Measurements from ENCODE around the gene ACTBL2. TPM values are rescaled to one million over a fixed set of nuclear protein-coding genes. Genes with fewer than 3 reads are reported as not detected.

The ACTBL2 gene
- total and polyA plus RNA-seq, 2 of the 13 experiments (the other 11 are each of a cell fraction or from before 2014, with no cell fraction given), result not detected

GRCh38 chr5:57434227-57434640, 48.4 kb downstream of the ACTBL2 start:
- Histone ChIP-seq H3K9me3 (ENCODE audit: low read length) (no peaks in the 10 kb centered on the region), H4K20me1 (ENCODE audit: insufficient read depth, low read length) (no peaks in the 10 kb centered on the region), H3K27me3 (ENCODE audit: control insufficient read depth in 1 of 2, insufficient read depth in 2 of 2, low read length in 2 of 2) (0 out of 5 replicates have a peak, but pooled peaks cover 0 to 3% of the 10 kb centered on the region in 2 experiments), H2AFZ (ENCODE audit: low read length) (no peak overlapping the region), H3K4me2 (ENCODE audit: low read depth, low read length) (no peak overlapping the region), H3K79me2 (ENCODE audit: insufficient read depth, low read length) (no peaks in the 10 kb centered on the region), H3K27ac (ENCODE audit: extremely low read length, insufficient read depth, low read length) (no peak overlapping the region), H3K36me3 (replicated peaks in 1 of 2; ENCODE audit: control insufficient read depth in 1 of 2, insufficient read depth in 2 of 2, low read length in 2 of 2) (no peaks in the 10 kb centered on the region), H3K4me3 (replicated peaks in 1 of 3; ENCODE audit: insufficient read depth in 1 of 3, low read depth in 2 of 3, low read length in 3 of 3) (no peak overlapping the region), H3K9ac (ENCODE audit: insufficient read depth, low read depth, low read length) (no peak overlapping the region), H3K4me1 (ENCODE audit: insufficient read depth, low read length) (no peaks in the 10 kb centered on the region)
- ATAC-seq, result no peak
- no peak for FAIRE-seq
- DNase-seq (ENCODE audit: low spot score), result no peak
- no TSS peak for BruUV-seq (replicated peaks)
- intact Hi-C loops (cut with micrococcal nuclease; ENCODE audit: unreplicated experiment) (no loop called here), in situ Hi-C loops (cut with HindIII; ENCODE audit: extremely low pct_ligation_motif_present, low pct_unique_long_range_greater_than_20kb) (loop anchor here (5.0 kb wide), 1 partner anchor 132 kb away; no protein-coding TSS in a partner anchor)
- ChIA-PET POLR2A (no interaction called here), CTCF (ENCODE audit: low intra/inter-chr PET ratio, low total read pairs) (interaction anchor here (5.4 kb wide), 1 partner anchor 135 kb away, joined by 63 read pairs; no protein-coding TSS in a partner anchor)
- no peak for TF ChIP-seq NFAT5 (CRISPR knock-in tag; IDR thresholded peaks at IDR 0.05)
- WGBS (ENCODE audit: low lambda C conversion rate), result 5% methylated on average over 2 of the region's 2 CpGs

GRCh38 chr5:57432876-57433275, 49.7 kb downstream of the ACTBL2 start:
- H3K4me3 ChIP-seq (replicated peaks in 1 of 3; ENCODE audit: insufficient read depth in 1 of 3, low read depth in 2 of 3, low read length in 3 of 3), result no peak overlapping the region
- H3K27me3 ChIP-seq (ENCODE audit: control insufficient read depth in 1 of 2, insufficient read depth in 2 of 2, low read length in 2 of 2), result no peaks in the 10 kb centered on the region
- no peaks in the 10 kb centered on the region for H4K20me1 ChIP-seq (ENCODE audit: insufficient read depth, low read length)
- intact Hi-C loops (cut with micrococcal nuclease; ENCODE audit: unreplicated experiment) (loop anchor here (1.0 kb wide), 3 partner anchors 95 to 1029 kb away; no protein-coding TSS in a partner anchor), in situ Hi-C loops (cut with HindIII; ENCODE audit: extremely low pct_ligation_motif_present, low pct_unique_long_range_greater_than_20kb) (loop anchor here (5.0 kb wide), 1 partner anchor 131 kb away; no protein-coding TSS in a partner anchor)
- ATAC-seq (peak; percentile 72), DNase-seq (ENCODE audit: low spot score) (peak; percentile 28), FAIRE-seq (no peak)
- WGBS (ENCODE audit: low lambda C conversion rate), result 0% methylated on average over 2 of the region's 2 CpGs
- no peak overlapping the region for H2AFZ ChIP-seq (ENCODE audit: low read length)
- H3K79me2 ChIP-seq (ENCODE audit: insufficient read depth, low read length), result no peaks in the 10 kb centered on the region
- POLR2A ChIA-PET, result no interaction called here
- no peak overlapping the region for H3K4me2 ChIP-seq (ENCODE audit: low read depth, low read length)
- H3K36me3 ChIP-seq (replicated peaks in 1 of 2; ENCODE audit: control insufficient read depth in 1 of 2, insufficient read depth in 2 of 2, low read length in 2 of 2), result no peaks in the 10 kb centered on the region
- H3K9ac ChIP-seq (ENCODE audit: insufficient read depth, low read depth, low read length), result no peak overlapping the region
- H3K4me1 ChIP-seq (ENCODE audit: insufficient read depth, low read length), result no peaks in the 10 kb centered on the region
- CTCF ChIA-PET (ENCODE audit: low intra/inter-chr PET ratio, low total read pairs), result interaction anchor here (5.4 kb wide), 1 partner anchor 134 kb away, joined by 63 read pairs; no protein-coding TSS in a partner anchor
- H3K9me3 ChIP-seq (ENCODE audit: low read length), result no peaks in the 10 kb centered on the region
- H3K27ac ChIP-seq (ENCODE audit: extremely low read length, insufficient read depth, low read length), result no peak overlapping the region
- no TSS peak for BruUV-seq (replicated peaks)
- TF ChIP-seq ZNF446 (CRISPR knock-in tag; IDR thresholded peaks at IDR 0.05), result no peak
- no peak for TF ChIP-seq ZZZ3 (CRISPR knock-in tag; IDR thresholded peaks at IDR 0.05; ENCODE audit: borderline replicate concordance)
- no peak for TF ChIP-seq RAD21 (CRISPR knock-in tag; IDR thresholded peaks at IDR 0.05)
- no peak for TF ChIP-seq PAX8 (CRISPR knock-in tag; IDR thresholded peaks at IDR 0.05; ENCODE audit: borderline replicate concordance)
- peak; percentile 67; the same call in 1 of the 2 replicates for TF ChIP-seq SMC3 (IDR thresholded peaks at IDR 0.05; ENCODE audit: low read length)
- TF ChIP-seq ATF5 (CRISPR knock-in tag; IDR thresholded peaks at IDR 0.05; ENCODE audit: low read depth), result no peak
- TF ChIP-seq STAG1 (CRISPR knock-in tag; IDR thresholded peaks at IDR 0.05), result peak; percentile 62
- no peak for TF ChIP-seq YEATS4 (CRISPR knock-in tag; IDR thresholded peaks at IDR 0.05; ENCODE audit: borderline replicate concordance)
- no peak for TF ChIP-seq FOXP1 (IDR thresholded peaks at IDR 0.05)
- TF ChIP-seq FOXP1 (CRISPR knock-in tag; IDR thresholded peaks at IDR 0.05), result no peak
- peak; percentile 44 for TF ChIP-seq CTCF (CRISPR knock-in tag; IDR thresholded peaks at IDR 0.05)

Measured in HepG2 (cell line).